NK-92 (cell line): ENCODE results near the gene BCAS3.
"Not testable (repeated sequence)": the region's sequence is repeated elsewhere in the genome, so short reads cannot be mapped to it uniquely, and the experiment has no call there.

Experiments used
- DNase-seq: peaks from one replicate; lab custom pipeline; 2025; ENCODE audit not compliant: unreplicated experiment; lab: John Stamatoyannopoulos, UW

The BCAS3 gene

DNA sequence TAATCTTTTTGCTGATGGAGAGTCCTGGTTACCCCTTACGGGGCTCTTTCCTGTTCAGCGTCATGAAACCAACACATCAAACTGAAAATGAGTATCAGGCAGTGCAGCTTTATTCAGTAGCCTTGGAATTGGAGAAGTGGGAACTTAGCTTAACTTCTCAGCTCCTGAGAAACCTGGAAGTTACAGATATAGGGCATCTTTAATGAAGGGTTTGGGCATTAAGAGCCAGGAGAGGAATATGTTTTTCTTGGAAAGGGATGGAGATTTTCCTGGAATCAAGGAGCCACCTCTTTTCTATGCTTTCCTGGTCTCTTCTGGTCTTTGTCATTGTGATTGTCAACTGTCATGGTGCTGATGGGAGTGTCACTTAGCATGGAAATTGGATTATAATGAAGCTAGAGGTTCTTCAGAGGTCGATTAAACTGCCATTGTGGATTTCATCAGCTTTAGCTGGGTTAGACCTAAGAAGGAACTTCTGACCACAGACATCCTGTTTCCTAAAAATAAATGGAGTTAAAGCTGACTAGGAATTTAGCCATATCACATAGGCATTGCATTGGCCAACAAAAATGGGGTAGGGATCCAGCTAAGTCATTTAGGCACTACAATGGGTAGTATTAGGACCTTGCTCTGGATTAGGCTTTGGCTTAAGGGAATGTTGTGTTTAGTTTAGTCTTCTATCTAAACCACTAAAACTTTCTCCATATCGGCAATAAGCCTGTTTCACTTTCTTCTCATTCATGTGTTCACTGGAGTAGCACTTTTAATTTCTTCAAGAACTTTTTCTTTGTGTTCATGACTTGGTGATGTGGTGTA is 186.4 kb downstream of the BCAS3 start:
- no peak for DNase-seq

DNA sequence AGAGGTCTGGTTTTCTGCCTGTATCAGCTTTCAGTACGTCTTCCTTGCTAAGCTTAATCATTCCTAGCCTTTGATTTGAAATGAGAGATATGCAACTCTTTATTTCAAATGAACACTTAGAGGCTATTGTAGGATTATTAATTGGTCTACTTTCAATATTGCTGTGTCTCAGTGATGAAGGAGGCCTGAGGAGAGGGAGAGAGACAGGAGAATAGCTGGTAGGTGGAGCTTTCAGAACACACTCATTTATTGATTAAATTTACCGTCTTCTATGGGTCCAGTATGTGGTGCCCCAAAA is 187.0 kb downstream of the BCAS3 start:
- DNase-seq, result no peak

DNA sequence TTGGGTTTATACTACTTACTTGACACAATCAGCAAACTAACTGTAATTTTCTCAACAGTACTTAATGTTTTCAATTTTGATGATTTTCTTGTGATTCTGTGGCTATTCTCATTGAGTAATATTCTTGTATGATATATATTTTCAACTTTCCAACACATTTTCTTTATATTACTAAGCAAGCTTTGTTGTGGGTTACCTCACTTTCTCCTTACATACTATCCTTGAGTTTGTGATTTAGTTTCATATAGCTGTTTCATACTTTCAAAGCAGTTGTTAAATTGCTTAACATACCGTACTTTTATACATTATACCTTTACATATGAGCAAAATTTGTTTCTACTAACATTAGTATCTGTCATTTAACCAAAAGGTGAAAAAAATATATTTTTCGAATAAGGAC is 197.1 kb downstream of the BCAS3 start:
- DNase-seq, result no peak

- DNase-seq, result not testable (repeated sequence)
These were observed 209.3 kb downstream of the BCAS3 start for GRCh38 chr17:60886731-60887613.

DNA sequence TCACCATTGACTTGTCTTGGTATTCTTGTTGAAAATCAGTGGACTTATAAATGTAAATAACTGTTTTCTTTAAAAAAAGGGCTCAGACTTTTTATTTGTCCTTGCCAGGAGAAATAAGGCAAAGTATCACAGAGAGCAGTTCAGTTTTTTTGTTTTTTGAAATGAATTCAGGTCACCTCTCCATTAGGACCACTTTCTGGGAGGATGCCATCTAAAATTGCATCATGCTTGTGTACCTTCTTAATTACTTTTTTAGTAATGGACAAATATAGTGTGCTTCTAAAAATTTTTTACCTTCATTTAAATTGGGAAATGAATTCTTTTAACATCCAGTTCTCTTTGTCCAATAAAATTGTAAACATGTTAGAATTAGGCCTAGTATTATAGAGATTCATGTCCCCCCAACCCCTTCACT is 210.0 kb downstream of the BCAS3 start:
- DNase-seq, result no peak

GRCh38 chr17:60888812-60889709 is 211.4 kb downstream of the BCAS3 start:
- no peak for DNase-seq

GRCh38 chr17:60891149-60891548 is 213.5 kb downstream of the BCAS3 start:
- no peak for DNase-seq

DNA sequence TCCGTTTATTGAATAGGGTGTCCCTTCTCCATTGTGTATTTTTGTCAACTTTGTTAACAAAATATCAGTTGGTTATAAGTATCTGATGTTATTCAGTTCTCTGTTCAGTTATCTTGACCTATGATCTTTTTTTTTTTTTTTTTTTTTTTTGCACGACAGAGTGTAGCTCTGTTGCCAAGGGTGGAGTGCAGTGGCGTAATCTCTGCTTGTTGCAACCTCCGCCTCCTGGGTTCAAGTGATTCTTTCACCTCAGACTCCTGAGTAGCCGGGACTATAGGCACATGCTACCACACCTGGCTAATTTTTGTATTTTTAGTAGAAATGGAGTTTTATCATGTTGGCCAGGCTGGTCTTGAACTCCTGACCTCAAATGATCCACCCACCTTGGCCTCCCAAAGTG is 215.8 kb downstream of the BCAS3 start:
- no peak for DNase-seq

DNA sequence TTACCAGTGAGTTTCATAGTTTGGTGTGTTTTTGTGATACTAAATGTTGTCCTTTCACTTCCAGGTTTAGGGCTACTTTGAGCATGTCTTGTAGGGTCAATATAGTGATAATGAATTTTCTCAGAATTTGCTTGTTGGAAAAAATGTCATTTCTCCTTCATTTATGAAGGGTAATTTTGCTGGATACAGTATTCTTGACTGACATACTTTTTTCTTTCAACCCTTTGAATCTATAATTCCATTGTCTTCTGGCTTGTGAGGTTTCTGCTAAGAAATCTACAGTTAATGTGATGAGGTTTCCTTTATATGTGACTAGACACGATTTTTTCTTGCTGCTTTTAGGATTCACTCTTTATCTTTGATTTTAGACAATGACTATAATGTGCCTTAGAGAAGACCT is 219.3 kb downstream of the BCAS3 start:
- no peak for DNase-seq

- no peak for DNase-seq
These were observed 221.5 kb downstream of the BCAS3 start for GRCh38 chr17:60899115-60899514.

DNA sequence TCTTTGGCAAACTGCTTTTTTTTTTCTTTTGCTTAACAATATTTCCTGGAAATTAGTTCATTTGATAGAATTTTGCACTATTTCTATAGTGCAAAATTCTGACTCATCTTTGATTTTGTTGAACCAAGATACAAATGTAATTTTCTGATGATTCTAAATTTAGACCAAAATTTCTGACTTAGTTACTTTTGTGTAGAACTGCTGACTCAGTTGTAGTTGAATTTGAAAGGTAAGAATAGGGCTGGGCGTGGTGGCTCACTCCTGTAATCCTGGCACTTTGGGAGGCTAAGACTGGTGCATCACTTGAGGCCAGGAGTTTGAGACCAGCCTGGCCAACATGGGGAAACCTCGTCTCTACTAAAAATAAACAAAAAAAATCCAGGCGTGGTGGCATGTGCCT is 223.0 kb downstream of the BCAS3 start:
- no peak for DNase-seq

DNA sequence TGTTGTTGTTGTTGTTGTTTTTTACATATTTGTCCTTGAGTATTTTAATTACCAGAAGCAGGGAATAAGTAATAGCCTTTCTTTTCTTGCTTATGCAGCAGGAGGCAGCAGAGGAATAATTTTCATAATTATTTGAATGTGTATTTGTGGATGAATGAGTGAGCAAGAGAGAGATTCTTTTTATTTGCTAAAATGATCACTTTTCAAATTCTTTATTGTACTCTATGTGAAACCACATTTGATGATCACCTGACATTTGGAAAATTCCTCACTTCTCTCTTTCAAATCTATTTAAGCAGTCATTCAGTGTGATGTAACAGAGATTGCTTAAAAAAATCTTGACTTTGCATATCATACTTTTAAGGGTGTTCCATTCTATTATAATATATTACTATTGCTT is 223.6 kb downstream of the BCAS3 start:
- DNase-seq, result no peak

- DNase-seq, result no peak
These were observed 224.2 kb downstream of the BCAS3 start for GRCh38 chr17:60901806-60902205.

- DNase-seq, result no peak
These were observed 224.7 kb downstream of the BCAS3 start for GRCh38 chr17:60902399-60902798.

DNA sequence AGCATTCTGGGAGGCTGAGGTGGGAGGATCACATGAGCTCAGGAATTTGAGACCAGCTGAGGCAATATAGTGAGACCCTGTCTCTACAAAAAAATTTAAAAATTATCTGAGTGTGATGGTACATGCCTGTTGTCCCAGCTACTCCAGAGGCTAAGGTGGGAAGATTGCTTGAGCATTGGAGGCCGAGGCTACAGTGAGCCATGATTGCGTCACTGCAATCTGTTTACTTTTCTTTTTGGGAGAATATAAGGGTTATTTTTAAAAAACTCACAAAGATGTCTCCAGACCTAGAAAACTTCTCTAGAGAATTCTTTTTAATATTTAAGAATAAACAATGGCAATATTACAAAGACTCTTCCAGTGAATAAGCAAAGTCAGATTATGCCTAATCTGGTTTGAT is 226.9 kb downstream of the BCAS3 start:
- no peak for DNase-seq

DNA sequence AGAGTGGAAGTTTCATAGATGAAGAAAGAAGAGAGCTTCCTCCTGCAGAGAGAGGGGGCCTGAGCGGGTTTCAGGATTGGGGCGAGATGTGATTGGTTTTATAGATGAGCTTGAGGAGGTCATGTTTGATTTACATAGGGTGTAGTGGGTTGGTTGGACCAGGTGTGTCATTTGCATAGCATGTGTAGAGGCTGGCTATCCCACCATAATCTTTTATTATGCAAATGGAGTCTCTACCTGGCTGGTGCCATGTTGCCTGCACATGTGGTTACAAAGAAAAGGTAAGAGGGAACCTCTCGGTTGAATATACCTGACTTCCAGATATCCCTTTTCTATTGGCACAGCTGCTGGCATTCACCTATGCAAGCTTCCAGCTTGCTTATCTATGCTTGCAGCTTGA is 228.1 kb downstream of the BCAS3 start:
- DNase-seq, result no peak

- DNase-seq, result no peak
These were observed 230.7 kb downstream of the BCAS3 start for GRCh38 chr17:60908324-60908723.

GRCh38 chr17:60909405-60909804 is 231.8 kb downstream of the BCAS3 start:
- no peak for DNase-seq

DNA sequence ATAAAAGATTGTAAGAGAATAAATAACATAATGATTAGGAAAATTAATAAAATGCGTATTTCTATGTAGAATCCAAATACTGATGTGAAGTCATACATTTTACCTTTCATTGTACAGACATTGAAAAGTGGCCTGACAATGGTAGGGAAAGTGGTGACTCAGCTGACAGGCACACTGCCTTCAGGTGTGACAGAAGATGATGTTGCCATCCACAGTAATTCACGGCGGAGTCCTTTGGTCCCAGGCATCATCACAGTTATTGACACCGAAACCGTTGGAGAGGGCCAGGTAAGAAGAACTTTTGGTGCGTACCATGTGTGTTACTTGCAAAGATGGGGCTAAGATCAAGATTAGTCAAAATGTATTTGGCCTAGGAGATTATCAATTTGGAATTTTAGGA is 232.8 kb downstream of the BCAS3 start:
- no peak for DNase-seq

GRCh38 chr17:60914078-60914477 is 236.4 kb downstream of the BCAS3 start:
- DNase-seq, result no peak

GRCh38 chr17:60916043-60916442 is 238.4 kb downstream of the BCAS3 start:
- no peak for DNase-seq
